Right lobe of liver (tissue), 4 donors: ENCODE measurements around the gene KIF11.

Source experiments
- CTCF ChIP-seq, 4 donors: fragments of 200-600 bp in 3 of 4; fragments of 450-650 bp in 1 of 4; IDR thresholded peaks; one replicate each; pipeline versions ENCODE4 v1.5.1 to v1.8.0; 2016 to 2022; ENCODE audit warnings: antibody characterized with exemption in 4 of 4, mild to moderate bottlenecking in 2 of 4
- POLR2A ChIP-seq: fragments of 450-650 bp; IDR thresholded peaks from one replicate; pipeline ENCODE4 v1.6.1; 2017; ENCODE audit warnings: antibody characterized with exemption, mild to moderate bottlenecking
- donor health status: DM: no; HTN: no; CAD: no.
- donor health status: DM: no; HTN: no; CAD: no.
- donor health status: DM: no; HTN: yes; CAD: no.

DNA sequence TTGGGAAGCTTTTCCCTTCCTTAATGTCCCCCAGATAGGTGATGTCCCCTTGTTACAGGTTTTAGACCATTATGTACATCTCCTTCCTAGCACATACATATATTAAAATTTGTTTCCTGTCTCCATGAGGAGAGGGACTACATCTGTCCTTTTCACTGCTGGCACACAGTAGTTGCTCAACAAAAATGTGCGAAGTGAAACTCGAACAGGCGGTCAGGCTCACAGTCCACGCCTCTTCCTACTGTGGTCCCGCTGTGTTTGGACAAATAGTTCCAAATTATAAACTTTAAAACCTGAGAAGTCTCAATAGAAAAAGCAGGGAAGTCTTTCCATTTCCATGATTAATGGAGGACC, 95.6 kb downstream of the KIF11 start:
- TF ChIP-seq CTCF (IDR thresholded peaks at IDR 0.05) (no peak), POLR2A (no peak)
